HG02943 (cell line): ENCODE results near the gene CCDC85B.

Experiments used
- ATAC-seq: cut with Tn5 transposase; IDR thresholded peaks from one replicate; pipeline ENCODE4 v1.9.1; 2021; ENCODE audit warnings: mild to moderate bottlenecking, low read depth, moderate library complexity; ENCODE audit not compliant: unreplicated experiment

The CCDC85B gene

DNA sequence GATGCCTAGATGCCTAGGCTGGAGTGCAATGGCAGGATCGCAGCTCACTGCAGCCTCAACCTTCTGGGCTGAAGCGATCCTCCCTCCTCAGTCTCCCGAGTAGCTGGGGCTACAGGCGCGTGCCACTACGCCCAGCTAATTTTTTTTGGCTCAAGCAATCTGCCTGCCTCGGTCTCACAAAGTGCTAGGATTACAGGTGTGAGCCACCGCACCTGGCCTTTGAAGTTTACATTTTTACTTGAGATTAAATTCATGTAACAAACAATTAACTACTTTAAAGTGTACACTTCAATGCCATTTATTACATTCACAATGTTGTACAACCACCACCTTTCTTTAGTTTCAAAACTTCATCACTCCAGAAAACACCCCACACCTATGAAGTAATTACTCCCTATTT, 13.2 kb downstream of the CCDC85B start:
- no peak for ATAC-seq

- ATAC-seq = no peak
These were observed 16.1 kb downstream of the CCDC85B start for GRCh38 chr11:65906602-65907001.

DNA sequence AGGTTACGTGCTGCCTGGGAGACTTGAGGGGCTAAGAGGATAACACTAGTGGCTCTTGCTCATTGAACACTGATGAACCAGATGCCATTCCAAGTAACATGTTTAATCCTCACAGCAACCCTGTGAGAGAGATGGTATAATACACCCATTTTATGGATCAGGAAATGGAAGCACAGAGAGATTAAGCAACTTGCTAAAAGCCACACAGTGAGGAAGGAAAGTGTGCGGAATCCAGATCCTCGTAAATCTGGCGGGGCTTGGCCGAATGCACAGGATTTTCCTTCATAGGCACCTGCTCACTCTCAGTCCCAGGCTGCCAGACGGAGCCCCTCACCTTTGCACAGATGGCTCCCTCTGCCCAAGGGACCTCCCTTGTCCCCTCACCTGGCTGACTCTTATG, 17.4 kb downstream of the CCDC85B start:
- ATAC-seq = no peak

DNA sequence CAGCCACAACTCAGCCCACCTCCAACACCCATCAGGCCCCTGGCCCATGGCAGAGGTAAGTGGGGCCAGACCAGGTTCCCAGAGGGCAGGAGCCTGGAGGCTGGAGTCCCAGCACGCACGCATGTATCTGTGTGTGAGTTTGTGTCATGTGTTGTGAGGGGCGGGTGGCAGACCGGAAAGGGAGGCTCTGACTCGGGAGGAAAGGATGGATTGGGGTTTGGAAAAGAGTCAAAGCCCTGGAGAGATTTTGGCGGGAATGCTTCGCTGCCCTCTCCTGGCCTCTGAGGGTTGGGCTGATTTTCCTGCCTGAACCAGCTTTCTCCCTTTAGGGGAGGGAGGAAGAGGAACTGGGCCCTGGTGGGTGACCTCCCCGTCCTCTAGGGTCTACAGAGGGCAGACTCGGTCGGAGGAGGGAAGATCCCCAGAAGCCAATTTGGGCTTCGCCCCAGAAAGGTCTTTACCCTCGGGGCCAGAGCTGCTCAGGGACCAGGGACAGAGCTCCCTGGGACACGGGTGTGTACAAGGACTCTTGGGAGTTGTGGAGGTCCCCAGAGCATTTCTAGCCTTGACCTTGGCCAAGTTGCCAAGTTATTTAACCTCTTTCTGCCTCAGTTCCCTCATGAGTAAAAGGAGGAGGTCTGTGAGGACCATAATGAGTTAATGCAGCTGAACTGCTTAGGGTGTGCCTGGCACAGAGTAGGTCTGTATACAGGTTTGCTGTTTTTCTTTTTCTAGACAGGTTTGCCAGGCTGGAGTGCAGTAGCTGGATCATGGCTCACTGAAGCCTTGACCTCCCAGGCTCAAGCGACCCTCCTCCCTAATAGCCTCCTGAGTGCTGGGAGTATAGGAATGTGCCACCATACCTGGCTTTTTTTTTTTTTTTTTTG, 21.5 kb downstream of the CCDC85B start:
- no peak for ATAC-seq

- no peak for ATAC-seq
These were observed 22.4 kb downstream of the CCDC85B start for GRCh38 chr11:65912845-65913244.

GRCh38 chr11:65915101-65915820, 24.8 kb downstream of the CCDC85B start:
- ATAC-seq = no peak

- no peak for ATAC-seq
These were observed 25.4 kb downstream of the CCDC85B start for GRCh38 chr11:65915821-65916251.

DNA sequence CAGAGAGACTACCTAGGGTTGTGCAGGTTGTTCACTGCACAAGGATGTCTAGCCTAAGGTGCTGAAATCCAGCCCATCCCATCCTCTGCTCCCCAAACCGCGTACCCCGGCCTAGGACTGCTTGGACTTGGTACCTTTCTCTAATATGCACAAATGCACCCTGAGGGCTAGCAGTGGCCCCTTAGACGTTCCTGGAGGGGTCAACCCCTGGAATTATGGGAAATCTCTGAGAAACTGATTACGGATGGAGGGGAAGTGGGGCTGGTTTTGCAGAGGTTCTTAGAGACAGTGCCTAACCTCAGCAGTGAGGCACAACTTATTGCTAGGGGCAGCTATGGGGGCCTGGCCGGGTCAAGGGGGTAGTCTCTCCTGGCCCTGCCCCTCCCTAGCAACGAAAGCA, 25.9 kb downstream of the CCDC85B start:
- no peak for ATAC-seq

- no peak for ATAC-seq
These were observed 26.6 kb downstream of the CCDC85B start for GRCh38 chr11:65917077-65917433.

DNA sequence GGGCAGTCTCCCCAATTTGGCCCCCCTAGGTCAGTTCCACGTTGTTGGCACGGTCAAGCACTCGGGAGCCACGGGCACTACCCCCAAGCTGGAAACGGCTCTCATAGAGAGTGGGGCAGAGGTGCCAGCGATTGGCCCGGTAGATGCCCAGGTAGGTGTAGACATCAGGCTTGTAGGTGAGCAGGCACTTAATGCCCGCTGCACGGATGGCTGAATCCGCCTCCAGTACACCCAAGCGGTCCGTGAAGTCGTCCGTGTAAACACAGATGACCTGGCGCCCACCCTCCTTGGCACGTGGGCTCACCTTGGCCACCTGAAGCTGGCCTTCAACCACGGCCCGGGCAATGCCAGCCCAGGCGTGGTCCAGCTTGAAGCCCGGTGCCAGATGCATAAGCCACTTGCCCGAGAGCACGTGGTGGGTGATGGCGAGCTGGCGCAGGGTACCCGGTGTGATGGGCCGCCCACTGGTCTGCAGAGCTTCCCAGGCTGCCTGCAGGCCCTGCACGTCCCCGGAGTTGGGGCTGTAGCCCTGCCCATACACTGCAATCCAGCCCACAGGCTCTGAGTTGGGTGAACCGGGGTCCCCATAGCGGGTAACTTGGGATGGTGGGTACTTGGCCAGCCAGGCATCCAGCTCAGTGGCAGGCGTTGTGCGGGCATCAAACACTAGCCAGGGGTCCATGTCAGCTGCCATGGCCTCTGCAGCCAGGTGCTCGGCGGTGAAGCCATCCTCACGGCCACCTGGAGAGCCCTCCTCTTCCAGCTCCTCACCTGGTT, 27.1 kb downstream of the CCDC85B start:
- ATAC-seq = no peak

DNA sequence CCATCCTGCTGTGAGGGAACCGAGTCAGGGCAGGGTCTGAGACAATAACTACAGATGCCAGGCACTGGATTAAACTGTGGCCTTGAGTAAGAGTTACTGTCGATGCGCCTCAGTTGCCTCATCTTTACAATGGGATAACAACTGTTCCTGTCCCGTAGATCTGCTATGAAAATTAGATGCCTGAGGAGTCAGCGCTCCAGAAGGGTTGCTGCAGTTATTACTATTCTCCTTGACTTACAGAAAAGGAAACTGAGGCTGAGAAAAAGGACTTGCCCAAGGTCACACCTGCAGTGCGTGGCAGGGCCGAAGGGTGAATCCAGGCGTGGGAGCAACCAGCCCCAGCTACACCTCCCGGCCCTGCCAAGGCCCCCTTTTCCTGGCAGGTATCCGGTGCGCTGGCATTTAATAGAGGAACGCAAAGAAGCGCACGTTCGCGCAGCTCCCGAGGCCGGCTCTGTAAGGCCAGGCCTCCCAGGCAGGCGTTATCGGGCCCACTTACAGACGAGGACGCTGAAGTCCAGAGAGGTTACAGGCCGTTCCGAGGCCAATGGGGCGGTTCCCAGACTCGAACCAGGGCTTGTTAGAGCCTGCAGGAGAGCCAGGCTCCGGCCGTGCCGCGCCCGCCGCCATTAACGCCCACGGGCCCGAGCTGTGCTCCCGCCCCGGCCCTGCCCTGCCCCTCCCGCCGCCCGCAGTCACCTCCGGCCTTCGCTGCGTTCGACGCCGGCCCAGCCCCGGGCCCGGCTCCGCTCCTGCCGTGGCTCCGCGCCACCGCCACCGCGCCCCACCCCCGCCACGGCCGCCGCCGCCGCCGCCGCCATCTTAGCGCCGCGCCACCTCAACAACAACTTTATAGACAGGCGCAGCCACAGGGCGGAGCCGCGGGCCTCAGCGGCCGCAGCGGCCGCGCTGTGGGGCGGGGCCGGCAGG, 28.0 kb downstream of the CCDC85B start, which contains the start of gene C11orf68:
TSS of gene C11orf68 (minus strand) at position 852 of the 930 bp plus-strand sequence. CDS start at position 821, 31 bp downstream.
- ATAC-seq = peak; percentile 45

GRCh38 chr11:65919141-65919572, 28.7 kb downstream of the CCDC85B start, which contains the start of gene DRAP1:
Gene DRAP1 (plus strand): TSS chr11:65919426. CDS start chr11:65919502, 76 bp downstream.
- ATAC-seq = peak; percentile 84

GRCh38 chr11:65919573-65920371, 29.3 kb downstream of the CCDC85B start:
- ATAC-seq = peak; percentile 29

DNA sequence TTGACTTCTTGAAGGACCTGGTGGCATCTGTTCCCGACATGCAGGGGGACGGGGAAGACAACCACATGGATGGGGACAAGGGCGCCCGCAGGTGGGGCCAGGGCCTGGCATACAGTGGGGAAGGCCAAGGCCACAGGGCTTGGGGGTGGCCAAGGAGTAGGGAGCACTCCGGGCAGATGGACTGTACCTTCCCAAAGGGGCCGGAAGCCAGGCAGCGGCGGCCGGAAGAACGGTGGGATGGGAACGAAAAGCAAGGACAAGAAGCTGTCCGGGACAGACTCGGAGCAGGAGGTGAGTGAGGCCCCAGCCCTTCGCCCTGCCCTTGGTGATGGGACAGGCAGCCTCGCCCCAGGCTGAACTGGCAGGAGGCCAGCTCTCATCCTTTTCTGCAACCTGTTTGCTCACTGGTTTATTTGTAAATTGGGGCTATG, 29.9 kb downstream of the CCDC85B start:
- ATAC-seq = no peak

DNA sequence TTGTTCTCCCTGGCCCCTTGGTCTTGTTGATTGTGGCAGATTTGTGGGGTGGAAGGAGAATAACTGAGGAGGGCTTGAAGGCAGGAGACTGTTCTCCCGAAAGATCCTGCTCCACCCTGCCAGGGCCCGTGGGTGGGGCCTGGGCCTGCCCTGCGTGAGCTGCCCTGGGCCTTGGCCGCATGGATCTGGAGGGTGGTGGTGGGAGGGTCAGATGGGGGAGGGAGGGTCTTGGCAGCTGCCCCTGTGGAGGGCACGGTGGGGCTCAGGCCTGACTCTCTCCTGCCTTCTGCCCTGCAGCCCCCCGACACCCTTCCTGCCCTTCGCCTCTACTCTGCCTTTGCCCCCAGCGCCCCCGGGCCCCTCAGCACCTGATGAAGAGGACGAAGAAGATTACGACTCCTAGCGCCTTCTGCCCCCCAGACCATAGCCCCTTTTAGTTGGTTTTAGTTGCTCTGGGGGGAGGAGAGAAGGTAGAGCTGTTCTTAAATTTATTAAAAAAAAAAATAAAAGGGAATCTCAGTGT, 30.6 kb downstream of the CCDC85B start:
- no peak for ATAC-seq

DNA sequence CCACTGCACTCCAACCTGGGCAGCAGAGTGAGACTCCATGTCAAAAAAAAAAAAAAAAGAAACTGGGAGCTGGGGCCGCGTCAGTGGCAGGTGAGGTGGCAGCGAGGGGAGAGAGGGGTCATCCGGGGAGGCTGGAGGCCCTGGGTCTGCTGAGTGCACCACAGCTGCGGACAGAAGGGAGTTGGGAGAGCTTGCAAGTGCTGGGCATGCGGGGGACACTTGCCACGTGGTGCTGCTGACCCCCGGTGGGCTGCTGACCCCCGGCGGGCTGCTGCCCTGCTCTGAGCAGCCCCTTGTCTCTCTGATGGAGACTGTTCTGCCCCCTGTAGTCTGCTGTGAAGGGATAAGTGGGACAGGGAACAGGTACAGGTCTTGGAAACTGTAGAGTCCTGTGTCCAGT, 31.4 kb downstream of the CCDC85B start:
- no peak for ATAC-seq

- no peak for ATAC-seq
These were observed 32.1 kb downstream of the CCDC85B start for GRCh38 chr11:65922565-65922964.

GRCh38 chr11:65925397-65925796, 34.9 kb downstream of the CCDC85B start:
- ATAC-seq = no peak
